Measurements from ENCODE around the gene ASB1. TPM values are rescaled to one million over a fixed set of nuclear protein-coding genes. Genes with fewer than 3 reads are reported as not detected.
"Not testable (repeated sequence)": the region's sequence is repeated elsewhere in the genome, so short reads cannot be mapped to it uniquely, and the experiment has no call there.

ASB1 gene
- total RNA-seq, 1 donor from 2014 or later, result 8.5 TPM

DNA sequence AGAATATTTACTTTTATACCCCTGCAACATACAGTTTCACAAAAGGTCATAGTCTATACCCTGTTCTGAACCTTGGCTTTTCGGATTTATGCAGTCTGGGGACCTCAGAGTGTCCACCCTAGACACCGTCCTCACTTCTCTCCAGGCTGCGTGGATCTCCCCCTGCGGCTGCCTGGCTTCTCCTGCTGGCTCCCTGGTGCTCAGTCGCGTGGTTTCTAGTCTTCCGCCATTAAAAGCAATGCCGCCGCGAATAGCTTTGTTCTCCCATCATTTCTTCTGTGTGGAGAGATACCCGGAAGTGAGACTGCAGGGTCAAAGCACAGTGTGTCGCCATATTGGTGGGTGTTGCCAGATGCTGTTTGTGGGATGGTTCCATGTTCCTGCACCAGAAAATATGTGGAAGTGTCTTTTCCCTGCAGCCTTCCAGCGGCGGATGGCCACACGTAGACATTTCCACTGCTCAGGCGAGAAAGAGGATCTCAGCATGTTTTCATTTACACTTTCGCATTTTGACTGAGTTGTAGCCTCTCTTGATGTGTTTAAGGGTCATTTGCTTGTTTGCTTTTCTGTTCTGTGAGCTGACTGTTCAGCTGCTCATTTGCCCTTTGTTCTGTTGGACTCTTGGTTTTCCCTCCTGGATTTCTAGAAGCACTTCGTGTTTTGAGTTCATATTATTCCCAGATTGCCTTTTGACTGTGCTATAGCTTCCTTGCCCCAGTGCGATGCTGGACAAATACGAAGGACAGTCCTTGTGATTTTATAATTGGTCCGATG lies 22.9 kb upstream of the ASB1 start:
- H3K4me1 Mint-ChIP-seq (ENCODE audit: unreplicated experiment), result no peaks in the 10 kb centered on the region
- H3K4me3 Mint-ChIP-seq (ENCODE audit: unreplicated experiment), result no peak overlapping the region
- peaks cover 2% of the 10 kb centered on the region for H3K27me3 Mint-ChIP-seq (ENCODE audit: unreplicated experiment)
- no peak overlapping the region for H3K27ac Mint-ChIP-seq (ENCODE audit: unreplicated experiment)
- TF ChIP-seq, protein P1, sequence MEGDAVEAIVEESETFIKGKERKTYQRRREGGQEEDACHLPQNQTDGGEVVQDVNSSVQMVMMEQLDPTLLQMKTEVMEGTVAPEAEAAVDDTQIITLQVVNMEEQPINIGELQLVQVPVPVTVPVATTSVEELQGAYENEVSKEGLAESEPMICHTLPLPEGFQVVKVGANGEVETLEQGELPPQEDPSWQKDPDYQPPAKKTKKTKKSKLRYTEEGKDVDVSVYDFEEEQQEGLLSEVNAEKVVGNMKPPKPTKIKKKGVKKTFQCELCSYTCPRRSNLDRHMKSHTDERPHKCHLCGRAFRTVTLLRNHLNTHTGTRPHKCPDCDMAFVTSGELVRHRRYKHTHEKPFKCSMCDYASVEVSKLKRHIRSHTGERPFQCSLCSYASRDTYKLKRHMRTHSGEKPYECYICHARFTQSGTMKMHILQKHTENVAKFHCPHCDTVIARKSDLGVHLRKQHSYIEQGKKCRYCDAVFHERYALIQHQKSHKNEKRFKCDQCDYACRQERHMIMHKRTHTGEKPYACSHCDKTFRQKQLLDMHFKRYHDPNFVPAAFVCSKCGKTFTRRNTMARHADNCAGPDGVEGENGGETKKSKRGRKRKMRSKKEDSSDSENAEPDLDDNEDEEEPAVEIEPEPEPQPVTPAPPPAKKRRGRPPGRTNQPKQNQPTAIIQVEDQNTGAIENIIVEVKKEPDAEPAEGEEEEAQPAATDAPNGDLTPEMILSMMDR (IDR thresholded peaks at IDR 0.05; ENCODE audit: unreplicated experiment), result no peak
- DNase-seq (ENCODE audit: low spot score), result no peak
- no peaks in the 10 kb centered on the region for H3K36me3 Mint-ChIP-seq (ENCODE audit: low read depth, unreplicated experiment)
- H3K9me3 Mint-ChIP-seq (ENCODE audit: unreplicated experiment), result no peaks in the 10 kb centered on the region

DNA sequence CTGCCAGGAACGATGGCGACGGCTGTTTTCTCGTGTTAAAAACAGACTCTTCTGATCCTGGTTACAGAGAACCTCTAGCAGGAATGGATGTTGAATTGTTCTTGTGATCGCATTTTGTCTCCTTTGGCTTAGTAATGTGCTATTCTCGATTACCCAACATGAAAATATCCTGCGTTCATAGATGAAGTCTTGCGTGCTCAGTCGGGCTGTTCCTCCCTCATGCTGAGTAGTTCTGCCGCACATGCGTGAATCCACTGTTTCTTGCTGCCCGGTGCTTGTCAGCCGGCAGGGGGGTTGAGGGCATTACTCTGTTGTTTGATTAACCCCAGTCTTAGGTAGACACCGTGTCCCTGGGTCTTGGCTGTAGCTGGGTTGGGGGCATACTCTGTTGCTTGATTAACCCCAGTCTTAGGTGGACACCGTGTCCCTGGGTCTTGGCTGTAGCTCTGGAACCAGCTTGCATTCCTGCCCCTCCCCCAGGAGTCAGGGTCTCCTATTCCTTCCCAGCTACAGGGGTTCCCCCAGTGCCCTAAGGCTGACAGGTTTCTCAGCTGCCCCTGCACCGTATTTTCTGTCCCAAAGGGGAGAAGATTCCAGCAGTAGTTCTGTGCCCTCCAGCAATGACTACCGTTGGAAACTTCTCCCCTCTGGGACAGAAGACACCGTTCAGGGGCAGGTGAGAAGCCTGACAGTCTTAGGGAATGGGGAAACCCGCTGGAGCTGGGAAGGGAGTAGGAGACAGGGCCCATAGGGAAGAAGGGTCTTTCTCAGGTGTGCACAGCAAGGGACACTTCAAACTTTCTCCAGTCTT lies 22.1 kb upstream of the ASB1 start:
- peaks cover 2% of the 10 kb centered on the region for H3K27me3 Mint-ChIP-seq (ENCODE audit: unreplicated experiment)
- DNase-seq (ENCODE audit: low spot score), result no peak
- no peaks in the 10 kb centered on the region for H3K4me1 Mint-ChIP-seq (ENCODE audit: unreplicated experiment)
- no peaks in the 10 kb centered on the region for H3K36me3 Mint-ChIP-seq (ENCODE audit: low read depth, unreplicated experiment)
- H3K27ac Mint-ChIP-seq (ENCODE audit: unreplicated experiment), result no peak overlapping the region
- H3K9me3 Mint-ChIP-seq (ENCODE audit: unreplicated experiment), result no peaks in the 10 kb centered on the region
- H3K4me3 Mint-ChIP-seq (ENCODE audit: unreplicated experiment), result no peak overlapping the region
- TF ChIP-seq, protein P1 (IDR thresholded peaks at IDR 0.05; ENCODE audit: unreplicated experiment), result no peak

DNA sequence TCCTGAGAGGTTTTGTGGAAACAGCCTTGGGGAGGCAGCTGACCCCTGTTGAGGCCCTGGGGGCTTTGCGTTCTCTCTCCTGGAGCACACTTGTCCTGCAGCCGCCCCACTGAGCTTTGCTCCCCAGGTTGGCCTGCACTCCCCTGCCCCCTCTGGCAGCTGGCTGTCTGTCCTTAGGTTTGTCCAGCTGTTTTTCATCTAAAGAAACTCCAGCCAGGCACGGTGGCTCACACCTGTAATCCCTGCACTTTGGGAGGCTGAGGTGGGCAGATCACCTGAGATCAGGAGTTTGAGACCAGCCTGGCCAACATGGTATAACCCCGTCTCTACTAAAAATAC lies 21.5 kb upstream of the ASB1 start:
- not testable (repeated sequence) for H3K9me3 Mint-ChIP-seq (ENCODE audit: unreplicated experiment); H3K27ac Mint-ChIP-seq (ENCODE audit: unreplicated experiment); H3K4me1 Mint-ChIP-seq (ENCODE audit: unreplicated experiment); H3K36me3 Mint-ChIP-seq (ENCODE audit: low read depth, unreplicated experiment); DNase-seq (ENCODE audit: low spot score); H3K27me3 Mint-ChIP-seq (ENCODE audit: unreplicated experiment); H3K4me3 Mint-ChIP-seq (ENCODE audit: unreplicated experiment)

DNA sequence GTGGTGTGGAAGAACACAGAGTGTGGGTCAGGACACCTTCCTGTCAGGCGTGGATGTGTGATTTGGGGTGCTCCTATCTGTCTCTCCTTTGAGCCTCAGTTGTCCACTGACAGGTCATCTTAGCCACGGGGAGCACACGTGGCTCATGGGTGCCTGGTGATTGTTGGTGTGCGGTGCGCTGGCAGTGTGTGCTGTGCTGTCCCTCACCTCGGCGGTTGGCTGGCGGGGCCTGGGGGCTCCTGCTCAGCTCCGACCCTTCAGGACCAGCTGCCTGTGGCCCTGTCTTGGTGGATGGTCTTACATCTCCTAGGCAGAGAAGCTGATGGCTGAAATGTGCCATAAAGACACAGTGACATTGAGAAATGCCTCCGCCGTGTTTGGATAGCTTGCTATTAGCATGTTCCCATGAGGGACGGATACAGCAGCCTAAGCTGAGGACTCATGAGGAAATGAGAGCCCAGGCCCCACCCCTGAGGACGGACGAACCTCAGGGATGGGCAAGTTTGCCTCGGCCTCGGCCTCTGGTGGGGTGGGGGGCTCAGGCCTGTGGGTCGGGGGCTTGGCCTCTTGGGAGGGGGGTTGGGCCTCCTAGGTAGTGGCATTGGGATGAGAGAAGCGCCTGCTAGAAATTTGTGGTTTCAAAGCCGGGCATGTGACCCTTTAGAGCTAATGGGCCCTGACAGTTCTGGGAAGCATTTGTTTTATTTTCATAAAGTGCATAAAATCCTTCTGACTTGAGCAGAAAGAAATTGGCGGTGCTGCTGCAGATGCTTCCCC lies 20.3 kb upstream of the ASB1 start:
- Mint-ChIP-seq H3K27me3 (ENCODE audit: unreplicated experiment) (peaks cover 2% of the 10 kb centered on the region), H3K36me3 (ENCODE audit: low read depth, unreplicated experiment) (no peaks in the 10 kb centered on the region), H3K27ac (ENCODE audit: unreplicated experiment) (no peak overlapping the region), H3K4me1 (ENCODE audit: unreplicated experiment) (no peaks in the 10 kb centered on the region), H3K4me3 (ENCODE audit: unreplicated experiment) (no peak overlapping the region), H3K9me3 (ENCODE audit: unreplicated experiment) (no peaks in the 10 kb centered on the region)
- TF ChIP-seq, protein P1 (IDR thresholded peaks at IDR 0.05; ENCODE audit: unreplicated experiment), result no peak
- no peak for DNase-seq (ENCODE audit: low spot score)

DNA sequence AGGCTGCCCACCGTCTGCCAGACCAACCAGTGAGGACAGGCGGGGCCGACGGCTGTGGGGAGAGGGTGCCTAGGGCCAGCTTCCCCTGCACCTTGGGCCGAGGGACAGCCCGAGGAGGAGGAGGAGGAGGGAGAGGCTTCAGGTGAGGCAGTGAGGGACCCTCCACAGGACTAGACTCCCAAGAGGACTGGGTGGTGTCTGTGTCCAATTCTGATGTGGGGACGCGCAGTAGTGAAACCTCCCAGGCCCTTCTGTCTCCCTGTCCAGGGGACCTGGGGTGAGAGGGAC lies 19.8 kb upstream of the ASB1 start:
- H3K27ac Mint-ChIP-seq (ENCODE audit: unreplicated experiment), result no peak overlapping the region
- DNase-seq (ENCODE audit: low spot score), result no peak
- TF ChIP-seq, protein P1 (IDR thresholded peaks at IDR 0.05; ENCODE audit: unreplicated experiment), result no peak

More for the DNA sequence above, 19.8 kb upstream of the ASB1 start:
- H3K9me3 Mint-ChIP-seq (ENCODE audit: unreplicated experiment), result no peaks in the 10 kb centered on the region
- H3K4me1 Mint-ChIP-seq (ENCODE audit: unreplicated experiment), result no peaks in the 10 kb centered on the region
- no peaks in the 10 kb centered on the region for H3K36me3 Mint-ChIP-seq (ENCODE audit: low read depth, unreplicated experiment)
- H3K4me3 Mint-ChIP-seq (ENCODE audit: unreplicated experiment), result no peak overlapping the region
- H3K27me3 Mint-ChIP-seq (ENCODE audit: unreplicated experiment), result peaks cover 2% of the 10 kb centered on the region
